Measurements from ENCODE around the gene ATP1A4. TPM values are rescaled to one million over a fixed set of nuclear protein-coding genes. Genes with fewer than 3 reads are reported as not detected.

ATP1A4 gene
- total RNA-seq, 1 donor from 2014 or later, result 0.19 TPM

- no peak for DNase-seq (ENCODE audit: low read depth)
Observed at GRCh38 chr1:160139840-160140239, 11.6 kb upstream of the ATP1A4 start.

- no peak for DNase-seq (ENCODE audit: low read depth)
Observed at GRCh38 chr1:160143695-160144094, 7.7 kb upstream of the ATP1A4 start.

- peak; percentile 56 for DNase-seq (ENCODE audit: low read depth)
Observed at GRCh38 chr1:160144921-160145320, 6.5 kb upstream of the ATP1A4 start.

GRCh38 chr1:160146107-160146506 lies 5.3 kb upstream of the ATP1A4 start:
- DNase-seq (ENCODE audit: low read depth), result no peak

DNA sequence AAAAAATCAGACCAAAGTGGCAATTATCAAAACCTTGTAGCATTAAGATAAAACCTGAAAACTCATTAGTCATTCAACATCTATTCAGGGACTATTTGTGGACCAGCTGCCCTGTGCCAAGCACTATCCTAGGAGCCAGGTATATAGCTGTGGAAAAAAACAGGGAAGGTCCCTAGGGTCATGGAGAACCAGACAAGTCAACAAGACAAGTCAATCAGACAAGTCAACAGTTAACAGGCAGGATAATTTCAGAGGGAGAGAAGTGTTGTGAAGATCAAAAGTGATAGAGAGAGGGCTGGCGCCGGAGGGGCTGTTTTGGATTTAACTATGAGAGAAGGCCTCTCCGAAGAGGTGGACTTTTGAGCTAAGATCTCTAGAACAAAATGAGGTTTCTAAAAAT lies 3.3 kb upstream of the ATP1A4 start:
- no peak for DNase-seq (ENCODE audit: low read depth)

- no peak for DNase-seq (ENCODE audit: low read depth)
Observed at GRCh38 chr1:160149233-160149632, 2.2 kb upstream of the ATP1A4 start.

GRCh38 chr1:160149716-160150115 lies 1.7 kb upstream of the ATP1A4 start:
- DNase-seq (ENCODE audit: low read depth), result peak; percentile 59

- no peak for DNase-seq (ENCODE audit: low read depth)
Observed at GRCh38 chr1:160154790-160155189, 3.4 kb downstream of the ATP1A4 start.

DNA sequence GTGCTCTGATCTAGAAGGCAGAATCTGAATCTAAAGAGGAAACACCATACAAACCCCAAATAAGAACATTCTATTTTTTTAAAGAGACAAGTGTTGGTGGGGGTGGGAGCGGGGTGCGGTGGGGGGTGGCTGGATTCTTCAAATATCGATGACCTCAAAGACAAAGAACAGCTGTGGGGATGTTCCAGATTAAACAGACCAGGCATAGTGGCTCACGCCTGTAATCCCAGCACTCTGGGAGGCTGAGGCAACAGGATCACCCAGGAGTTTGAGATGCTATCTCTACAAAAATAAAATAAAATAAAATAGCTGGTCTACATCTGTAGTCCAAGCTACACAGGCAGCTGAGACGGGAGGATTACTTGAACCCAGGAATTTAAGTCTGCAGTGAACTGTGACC lies 5.0 kb downstream of the ATP1A4 start:
- DNase-seq (ENCODE audit: low read depth), result peak; percentile 69

- DNase-seq (ENCODE audit: low read depth), result no peak
Observed at GRCh38 chr1:160157174-160157573, 5.8 kb downstream of the ATP1A4 start.

GRCh38 chr1:160158031-160158430 lies 6.6 kb downstream of the ATP1A4 start:
- peak; percentile 83 for DNase-seq (ENCODE audit: low read depth)

DNA sequence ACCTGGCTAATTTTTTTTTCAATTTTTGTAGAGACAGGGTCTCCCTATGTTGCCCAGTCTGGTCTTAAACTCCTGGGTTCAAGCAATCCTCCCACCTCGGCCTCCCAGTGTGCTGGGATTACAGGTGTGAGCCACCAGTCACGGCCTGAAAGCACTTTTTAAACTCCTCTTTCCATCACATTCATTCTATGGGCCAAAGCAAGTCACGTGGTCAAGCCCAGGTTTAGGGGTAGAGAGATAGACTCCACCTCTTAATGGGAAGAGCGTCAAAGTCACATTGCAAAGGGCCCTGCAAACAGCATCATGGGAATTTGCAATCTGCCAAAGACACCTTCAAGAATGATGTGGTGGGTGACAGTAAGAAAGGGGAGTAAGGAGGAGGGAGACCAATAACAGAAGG lies 7.1 kb downstream of the ATP1A4 start:
- DNase-seq (ENCODE audit: low read depth), result no peak

GRCh38 chr1:160159846-160160245 lies 8.4 kb downstream of the ATP1A4 start:
- peak; percentile 39 for DNase-seq (ENCODE audit: low read depth)

DNA sequence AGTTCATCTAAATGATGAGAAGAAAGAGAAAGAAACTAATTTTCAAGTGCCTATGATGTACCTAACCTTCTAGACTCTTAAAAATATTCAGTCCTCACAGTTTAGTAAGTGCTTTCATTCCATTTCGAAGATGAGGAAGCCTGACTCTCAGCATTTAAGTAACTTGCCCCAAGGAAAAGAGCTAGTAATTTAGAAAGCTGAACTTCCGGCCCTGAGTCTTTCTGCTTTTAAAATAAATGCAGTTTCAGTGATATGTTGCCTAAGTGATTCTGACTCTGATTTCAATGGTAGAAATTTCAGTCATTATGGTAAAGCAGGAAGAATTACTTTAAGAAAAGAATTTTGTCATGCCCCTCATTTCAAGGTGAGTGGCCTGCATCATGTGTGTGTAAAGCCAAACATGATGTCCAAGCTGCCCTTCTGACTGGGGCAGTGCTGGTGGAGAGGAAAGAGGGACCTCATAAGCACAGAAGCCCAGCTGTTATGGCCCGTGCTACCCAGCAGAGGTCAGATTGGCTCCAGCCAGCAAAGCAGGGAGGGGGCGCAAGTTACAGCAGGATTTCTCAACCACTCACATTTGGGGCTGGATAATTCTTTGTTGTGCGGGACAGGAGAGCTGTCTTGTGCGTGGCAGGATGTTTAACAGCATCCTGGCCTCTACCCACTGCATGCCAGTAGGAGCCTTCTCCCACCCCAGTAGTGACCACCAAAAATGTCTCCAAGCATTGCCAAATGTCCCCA lies 10.7 kb downstream of the ATP1A4 start:
- peak; percentile 62 for DNase-seq (ENCODE audit: low read depth)

- DNase-seq (ENCODE audit: low read depth), result no peak
Observed at GRCh38 chr1:160162931-160163330, 11.5 kb downstream of the ATP1A4 start.

- peak; percentile 52 for DNase-seq (ENCODE audit: low read depth)
Observed at GRCh38 chr1:160163615-160164014, 12.2 kb downstream of the ATP1A4 start.

DNA sequence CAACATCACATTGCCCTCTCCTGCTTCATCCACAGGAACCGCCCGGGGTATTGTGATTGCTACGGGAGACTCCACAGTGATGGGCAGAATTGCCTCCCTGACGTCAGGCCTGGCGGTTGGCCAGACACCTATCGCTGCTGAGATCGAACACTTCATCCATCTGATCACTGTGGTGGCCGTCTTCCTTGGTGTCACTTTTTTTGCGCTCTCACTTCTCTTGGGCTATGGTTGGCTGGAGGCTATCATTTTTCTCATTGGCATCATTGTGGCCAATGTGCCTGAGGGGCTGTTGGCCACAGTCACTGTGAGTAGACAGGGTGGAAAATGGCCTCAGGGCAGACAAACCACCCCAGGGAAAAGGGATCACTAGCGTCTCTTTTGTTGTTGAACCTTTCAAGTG lies 12.7 kb downstream of the ATP1A4 start:
- DNase-seq (ENCODE audit: low read depth), result no peak

- DNase-seq (ENCODE audit: low read depth), result no peak
Observed at GRCh38 chr1:160166166-160166868, 14.9 kb downstream of the ATP1A4 start.

DNA sequence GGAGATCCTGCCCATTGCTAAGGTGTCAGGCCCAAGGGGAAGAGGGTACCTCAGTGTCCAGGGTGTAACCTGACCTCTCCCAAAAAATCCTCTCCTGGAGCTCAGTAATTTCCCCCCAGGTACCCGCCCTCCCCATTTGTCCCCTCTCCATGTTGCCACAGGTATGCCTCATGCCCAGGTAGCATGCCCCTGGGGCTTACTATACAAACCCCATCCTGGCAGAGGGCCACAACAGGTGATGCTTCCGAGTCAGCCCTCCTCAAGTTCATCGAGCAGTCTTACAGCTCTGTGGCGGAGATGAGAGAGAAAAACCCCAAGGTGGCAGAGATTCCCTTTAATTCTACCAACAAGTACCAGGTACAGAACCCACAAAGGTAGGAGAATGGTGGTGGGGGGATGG lies 15.7 kb downstream of the ATP1A4 start:
- DNase-seq (ENCODE audit: low read depth), result no peak

DNA sequence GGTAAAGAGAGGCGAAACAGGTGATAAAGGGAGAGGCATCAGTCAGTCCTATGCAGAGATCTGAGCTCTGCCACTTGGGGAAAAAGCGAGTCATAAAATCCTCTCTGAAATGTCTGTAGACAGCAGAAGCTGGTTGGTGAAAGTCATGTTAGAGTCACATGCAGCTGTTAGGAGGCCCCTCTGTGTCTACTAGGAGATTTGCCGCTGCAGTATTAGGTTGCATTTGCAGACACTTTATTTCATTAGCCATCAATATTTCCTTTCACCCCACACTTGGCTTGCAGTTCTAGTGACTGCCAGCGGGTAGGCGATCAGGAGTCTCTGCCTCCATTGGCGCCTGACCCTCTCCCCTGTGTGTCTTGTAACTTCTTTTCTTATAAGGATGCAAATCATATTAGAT lies 16.2 kb downstream of the ATP1A4 start:
- DNase-seq (ENCODE audit: low read depth), result peak; percentile 71

DNA sequence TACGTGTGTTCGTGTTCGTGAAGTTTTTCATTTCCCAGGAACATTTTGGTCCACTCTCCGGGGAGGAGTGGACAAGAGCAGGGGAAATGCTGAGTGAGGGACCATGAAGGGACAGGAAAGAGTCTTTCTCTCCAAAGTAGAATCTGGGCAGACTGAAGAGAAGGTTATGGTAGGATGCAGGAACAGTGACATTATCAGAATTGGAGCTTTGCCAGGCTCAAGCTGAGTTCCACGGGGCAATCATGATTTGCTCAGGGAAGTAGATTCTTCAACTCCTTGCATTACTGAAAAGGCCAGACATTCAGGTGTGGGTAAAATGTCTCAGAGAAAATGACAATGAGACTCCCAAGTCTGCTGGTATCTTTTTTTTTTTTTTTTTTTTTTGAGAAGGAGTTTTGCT lies 16.6 kb downstream of the ATP1A4 start:
- DNase-seq (ENCODE audit: low read depth), result no peak

DNA sequence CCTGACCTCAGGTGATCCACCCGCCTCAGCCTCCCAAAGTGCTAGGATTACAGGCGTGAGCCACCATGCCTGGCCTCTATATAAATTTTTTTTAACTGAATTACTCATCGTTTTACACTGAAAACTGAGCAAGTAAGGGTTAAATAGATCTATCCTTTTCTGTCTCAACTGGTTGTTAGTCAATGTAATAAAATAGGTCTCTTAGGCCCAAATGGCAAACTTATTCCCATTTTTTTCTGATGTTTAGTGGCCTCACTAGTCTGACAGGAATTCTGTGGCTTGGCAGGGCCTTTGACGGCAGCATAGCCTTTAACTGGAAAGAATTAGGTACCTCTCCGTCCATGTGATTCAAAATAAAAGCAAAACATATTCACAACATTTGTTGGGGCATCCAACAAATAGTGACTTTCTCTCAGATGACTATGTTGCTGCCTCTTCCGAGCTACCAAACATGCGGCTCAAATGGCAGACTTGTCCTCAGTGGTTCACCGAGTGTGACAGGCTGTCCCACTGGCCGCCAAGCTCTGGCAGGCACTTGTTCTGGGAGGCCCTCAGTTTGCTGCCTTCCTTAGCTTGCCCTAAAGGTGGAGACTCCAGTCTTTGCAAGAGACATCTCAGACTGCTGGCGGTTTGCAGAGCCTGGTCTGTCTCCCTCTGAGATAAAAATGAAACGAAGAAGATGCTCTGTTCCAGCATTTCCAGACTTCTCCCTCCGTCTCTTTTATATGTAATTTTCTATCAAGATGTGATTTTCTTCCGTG lies 17.4 kb downstream of the ATP1A4 start:
- DNase-seq (ENCODE audit: low read depth), result no peak

Measured in myocyte (in vitro differentiated cells).